ENCODE results near the gene SEC22C. TPM values are rescaled to one million over a fixed set of nuclear protein-coding genes. Genes with fewer than 3 reads are reported as not detected.

SEC22C gene
- total and polyA plus RNA-seq, 2 experiments from 2014 or later, result 21.9 to 48.3 TPM

DNA sequence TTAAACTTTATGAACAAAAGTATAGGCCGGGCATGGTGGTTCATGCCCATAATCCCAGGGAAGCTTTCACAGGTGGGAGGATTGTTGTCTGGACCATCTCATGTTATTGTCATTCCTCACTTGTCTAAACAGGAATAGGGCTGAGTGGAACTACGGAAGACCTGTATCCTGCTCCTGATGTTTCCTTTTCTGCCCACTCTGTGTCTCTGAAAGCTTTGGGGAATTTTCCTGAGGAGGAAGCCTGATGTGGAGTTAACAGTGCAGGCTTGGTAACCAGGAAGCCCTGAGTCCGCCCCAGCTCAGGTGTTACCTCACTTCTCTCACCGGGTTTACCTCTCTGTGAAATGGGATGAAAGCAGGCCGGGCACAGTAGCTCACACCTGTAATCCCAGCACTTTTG lies 6.9 kb upstream of the SEC22C start:
- Histone ChIP-seq H3K27ac (ENCODE audit: low read depth) (no peak overlapping the region; the same call in 1 of the 2 replicates), H3K36me3 (ENCODE audit: insufficient read depth) (no peaks in the 10 kb centered on the region; the same call in 1 of the 2 replicates), H3K4me3 (no peak overlapping the region), H3K79me2 (replicated peaks; ENCODE audit: insufficient read depth) (peaks cover 32% of the 10 kb centered on the region), H2AFZ (no peak overlapping the region), H3K9me2 (ENCODE audit: insufficient read depth) (0 out of 2 replicates have a peak, but pooled peaks cover 8% of the 10 kb centered on the region), H3F3A (replicated peaks; ENCODE audit: low read depth) (peaks cover 9% of the 10 kb centered on the region), H3K27me3 (ENCODE audit: insufficient read depth) (no peaks in the 10 kb centered on the region), H3K4me2 (no peak overlapping the region), H3K4me1 (ENCODE audit: insufficient read depth) (peaks cover 39% of the 10 kb centered on the region), H4K20me1 (replicated peaks; ENCODE audit: insufficient read depth) (peaks cover 6% of the 10 kb centered on the region; the same call in 1 of the 2 replicates)
- TF ChIP-seq ZNF114 (CRISPR knock-in tag; IDR thresholded peaks at IDR 0.05), result no peak
- no peak for TF ChIP-seq ZNF331 (CRISPR knock-in tag; IDR thresholded peaks at IDR 0.05; ENCODE audit: low read depth)
- TF ChIP-seq, protein P1, sequence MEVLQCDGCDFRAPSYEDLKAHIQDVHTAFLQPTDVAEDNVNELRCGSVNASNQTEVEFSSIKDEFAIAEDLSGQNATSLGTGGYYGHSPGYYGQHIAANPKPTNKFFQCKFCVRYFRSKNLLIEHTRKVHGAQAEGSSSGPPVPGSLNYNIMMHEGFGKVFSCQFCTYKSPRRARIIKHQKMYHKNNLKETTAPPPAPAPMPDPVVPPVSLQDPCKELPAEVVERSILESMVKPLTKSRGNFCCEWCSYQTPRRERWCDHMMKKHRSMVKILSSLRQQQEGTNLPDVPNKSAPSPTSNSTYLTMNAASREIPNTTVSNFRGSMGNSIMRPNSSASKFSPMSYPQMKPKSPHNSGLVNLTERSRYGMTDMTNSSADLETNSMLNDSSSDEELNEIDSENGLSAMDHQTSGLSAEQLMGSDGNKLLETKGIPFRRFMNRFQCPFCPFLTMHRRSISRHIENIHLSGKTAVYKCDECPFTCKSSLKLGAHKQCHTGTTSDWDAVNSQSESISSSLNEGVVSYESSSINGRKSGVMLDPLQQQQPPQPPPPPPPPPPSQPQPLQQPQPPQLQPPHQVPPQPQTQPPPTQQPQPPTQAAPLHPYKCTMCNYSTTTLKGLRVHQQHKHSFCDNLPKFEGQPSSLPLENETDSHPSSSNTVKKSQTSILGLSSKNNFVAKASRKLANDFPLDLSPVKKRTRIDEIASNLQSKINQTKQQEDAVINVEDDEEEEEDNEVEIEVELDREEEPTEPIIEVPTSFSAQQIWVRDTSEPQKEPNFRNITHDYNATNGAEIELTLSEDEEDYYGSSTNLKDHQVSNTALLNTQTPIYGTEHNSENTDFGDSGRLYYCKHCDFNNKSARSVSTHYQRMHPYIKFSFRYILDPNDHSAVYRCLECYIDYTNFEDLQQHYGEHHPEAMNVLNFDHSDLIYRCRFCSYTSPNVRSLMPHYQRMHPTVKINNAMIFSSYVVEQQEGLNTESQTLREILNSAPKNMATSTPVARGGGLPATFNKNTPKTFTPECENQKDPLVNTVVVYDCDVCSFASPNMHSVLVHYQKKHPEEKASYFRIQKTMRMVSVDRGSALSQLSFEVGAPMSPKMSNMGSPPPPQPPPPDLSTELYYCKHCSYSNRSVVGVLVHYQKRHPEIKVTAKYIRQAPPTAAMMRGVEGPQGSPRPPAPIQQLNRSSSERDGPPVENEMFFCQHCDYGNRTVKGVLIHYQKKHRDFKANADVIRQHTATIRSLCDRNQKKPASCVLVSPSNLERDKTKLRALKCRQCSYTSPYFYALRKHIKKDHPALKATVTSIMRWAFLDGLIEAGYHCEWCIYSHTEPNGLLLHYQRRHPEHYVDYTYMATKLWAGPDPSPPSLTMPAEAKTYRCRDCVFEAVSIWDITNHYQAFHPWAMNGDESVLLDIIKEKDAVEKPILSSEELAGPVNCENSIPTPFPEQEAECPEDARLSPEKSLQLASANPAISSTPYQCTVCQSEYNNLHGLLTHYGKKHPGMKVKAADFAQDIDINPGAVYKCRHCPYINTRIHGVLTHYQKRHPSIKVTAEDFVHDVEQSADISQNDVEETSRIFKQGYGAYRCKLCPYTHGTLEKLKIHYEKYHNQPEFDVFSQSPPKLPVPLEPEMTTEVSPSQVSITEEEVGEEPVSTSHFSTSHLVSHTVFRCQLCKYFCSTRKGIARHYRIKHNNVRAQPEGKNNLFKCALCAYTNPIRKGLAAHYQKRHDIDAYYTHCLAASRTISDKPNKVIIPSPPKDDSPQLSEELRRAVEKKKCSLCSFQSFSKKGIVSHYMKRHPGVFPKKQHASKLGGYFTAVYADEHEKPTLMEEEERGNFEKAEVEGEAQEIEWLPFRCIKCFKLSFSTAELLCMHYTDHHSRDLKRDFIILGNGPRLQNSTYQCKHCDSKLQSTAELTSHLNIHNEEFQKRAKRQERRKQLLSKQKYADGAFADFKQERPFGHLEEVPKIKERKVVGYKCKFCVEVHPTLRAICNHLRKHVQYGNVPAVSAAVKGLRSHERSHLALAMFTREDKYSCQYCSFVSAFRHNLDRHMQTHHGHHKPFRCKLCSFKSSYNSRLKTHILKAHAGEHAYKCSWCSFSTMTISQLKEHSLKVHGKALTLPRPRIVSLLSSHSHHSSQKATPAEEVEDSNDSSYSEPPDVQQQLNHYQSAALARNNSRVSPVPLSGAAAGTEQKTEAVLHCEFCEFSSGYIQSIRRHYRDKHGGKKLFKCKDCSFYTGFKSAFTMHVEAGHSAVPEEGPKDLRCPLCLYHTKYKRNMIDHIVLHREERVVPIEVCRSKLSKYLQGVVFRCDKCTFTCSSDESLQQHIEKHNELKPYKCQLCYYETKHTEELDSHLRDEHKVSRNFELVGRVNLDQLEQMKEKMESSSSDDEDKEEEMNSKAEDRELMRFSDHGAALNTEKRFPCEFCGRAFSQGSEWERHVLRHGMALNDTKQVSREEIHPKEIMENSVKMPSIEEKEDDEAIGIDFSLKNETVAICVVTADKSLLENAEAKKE (CRISPR knock-in tag; IDR thresholded peaks at IDR 0.05), result no peak
- TF ChIP-seq POLR2AphosphoS5 (IDR thresholded peaks at IDR 0.05; ENCODE audit: low read depth), result no peak
- TF ChIP-seq NANOG (IDR thresholded peaks at IDR 0.05; ENCODE audit: borderline replicate concordance), result no peak
- TF ChIP-seq, protein P2, sequence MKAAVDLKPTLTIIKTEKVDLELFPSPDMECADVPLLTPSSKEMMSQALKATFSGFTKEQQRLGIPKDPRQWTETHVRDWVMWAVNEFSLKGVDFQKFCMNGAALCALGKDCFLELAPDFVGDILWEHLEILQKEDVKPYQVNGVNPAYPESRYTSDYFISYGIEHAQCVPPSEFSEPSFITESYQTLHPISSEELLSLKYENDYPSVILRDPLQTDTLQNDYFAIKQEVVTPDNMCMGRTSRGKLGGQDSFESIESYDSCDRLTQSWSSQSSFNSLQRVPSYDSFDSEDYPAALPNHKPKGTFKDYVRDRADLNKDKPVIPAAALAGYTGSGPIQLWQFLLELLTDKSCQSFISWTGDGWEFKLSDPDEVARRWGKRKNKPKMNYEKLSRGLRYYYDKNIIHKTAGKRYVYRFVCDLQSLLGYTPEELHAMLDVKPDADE (IDR thresholded peaks at IDR 0.05), result no peak
- TF ChIP-seq, protein P3, sequence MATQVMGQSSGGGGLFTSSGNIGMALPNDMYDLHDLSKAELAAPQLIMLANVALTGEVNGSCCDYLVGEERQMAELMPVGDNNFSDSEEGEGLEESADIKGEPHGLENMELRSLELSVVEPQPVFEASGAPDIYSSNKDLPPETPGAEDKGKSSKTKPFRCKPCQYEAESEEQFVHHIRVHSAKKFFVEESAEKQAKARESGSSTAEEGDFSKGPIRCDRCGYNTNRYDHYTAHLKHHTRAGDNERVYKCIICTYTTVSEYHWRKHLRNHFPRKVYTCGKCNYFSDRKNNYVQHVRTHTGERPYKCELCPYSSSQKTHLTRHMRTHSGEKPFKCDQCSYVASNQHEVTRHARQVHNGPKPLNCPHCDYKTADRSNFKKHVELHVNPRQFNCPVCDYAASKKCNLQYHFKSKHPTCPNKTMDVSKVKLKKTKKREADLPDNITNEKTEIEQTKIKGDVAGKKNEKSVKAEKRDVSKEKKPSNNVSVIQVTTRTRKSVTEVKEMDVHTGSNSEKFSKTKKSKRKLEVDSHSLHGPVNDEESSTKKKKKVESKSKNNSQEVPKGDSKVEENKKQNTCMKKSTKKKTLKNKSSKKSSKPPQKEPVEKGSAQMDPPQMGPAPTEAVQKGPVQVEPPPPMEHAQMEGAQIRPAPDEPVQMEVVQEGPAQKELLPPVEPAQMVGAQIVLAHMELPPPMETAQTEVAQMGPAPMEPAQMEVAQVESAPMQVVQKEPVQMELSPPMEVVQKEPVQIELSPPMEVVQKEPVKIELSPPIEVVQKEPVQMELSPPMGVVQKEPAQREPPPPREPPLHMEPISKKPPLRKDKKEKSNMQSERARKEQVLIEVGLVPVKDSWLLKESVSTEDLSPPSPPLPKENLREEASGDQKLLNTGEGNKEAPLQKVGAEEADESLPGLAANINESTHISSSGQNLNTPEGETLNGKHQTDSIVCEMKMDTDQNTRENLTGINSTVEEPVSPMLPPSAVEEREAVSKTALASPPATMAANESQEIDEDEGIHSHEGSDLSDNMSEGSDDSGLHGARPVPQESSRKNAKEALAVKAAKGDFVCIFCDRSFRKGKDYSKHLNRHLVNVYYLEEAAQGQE (IDR thresholded peaks at IDR 0.05; ENCODE audit: unreplicated experiment), result no peak
- TF ChIP-seq STAT1 (IDR thresholded peaks at IDR 0.05; ENCODE audit: unreplicated experiment), result no peak
- no peak for TF ChIP-seq JUNB (IDR thresholded peaks at IDR 0.05; ENCODE audit: unreplicated experiment)
- H3K9me3 Mint-ChIP-seq, result no peaks in the 10 kb centered on the region; the same call in 2 of the 3 replicates
- peaks cover 42% of the 10 kb centered on the region for H3K4me1 Mint-ChIP-seq
- no peak overlapping the region for H3K27ac Mint-ChIP-seq
- no peak overlapping the region for H3K4me3 Mint-ChIP-seq
- no peak for DNase-seq (ENCODE audit: low spot score)
- H3K36me3 Mint-ChIP-seq (ENCODE audit: low read depth), result peaks cover 38% of the 10 kb centered on the region
- ATAC-seq, result no peak
- H3K27me3 Mint-ChIP-seq (ENCODE audit: insufficient read depth, low read depth, poor library complexity), result peaks cover 19% of the 10 kb centered on the region

All from GM23338 (cell line).